OCI-LY7 (cell line): Measurements from ENCODE around the gene P2RY14. TPM values are rescaled to one million over a fixed set of nuclear protein-coding genes. Genes with fewer than 3 reads are reported as not detected.

ENCODE experiments used
- BruUV-seq: library from RNA; stranded (reverse); fragments of 400-500 nt; replicated peaks from 2 replicates; lab custom pipeline; 2021; lab: Mats Ljungman, UMichigan
- CTCF ChIA-PET: fragments of 300-600 bp; sonication (Branson Sonifier 250); formaldehyde crosslinking; loops from one replicate; lab custom pipeline; 2022; ENCODE audit warnings: antibody characterized with exemption; ENCODE audit not compliant: unreplicated experiment; lab: Charles Lee
- POLR2A ChIA-PET: fragments of 300-600 bp; sonication (Branson Sonifier 250); formaldehyde crosslinking; loops from one replicate; lab custom pipeline; 2022; ENCODE audit warnings: antibody characterized with exemption; lab: Charles Lee
- DNase-seq: peaks from one replicate; pipeline ENCODE4 v3.0.0-alpha.2; 2015; ENCODE audit warnings: low spot score
- H2AFZ ChIP-seq: fragments of 200-600 bp; sonication (generic), shearing (Covaris generic); 2 replicates; pipeline ENCODE4 v1.6.1; 2014; ENCODE audit warnings: mild to moderate bottlenecking, antibody characterized with exemption, low read length, moderate library complexity
- H3K27ac ChIP-seq: fragments of 200-600 bp; sonication (generic); 2 replicates; pipeline ENCODE4 v1.5.1; 2014; ENCODE audit warnings: mixed run types, low read depth, mild to moderate bottlenecking, moderate library complexity, low read length, inconsistent platforms; ENCODE audit not compliant: poor library complexity, severe bottlenecking
- H3K36me3 ChIP-seq: fragments of 200-600 bp; sonication (generic); 2 replicates; pipeline ENCODE4 v1.6.1; 2014; ENCODE audit warnings: mild to moderate bottlenecking, antibody characterized with exemption, low read length, moderate library complexity, mixed read lengths; ENCODE audit not compliant: insufficient read depth
- H3K4me1 ChIP-seq: fragments of 200-600 bp; sonication (generic); 2 replicates; pipeline ENCODE4 v1.5.1; 2014; ENCODE audit warnings: mild to moderate bottlenecking, low read length; ENCODE audit not compliant: insufficient read depth, poor library complexity, severe bottlenecking
- H3K4me2 ChIP-seq: fragments of 200-600 bp; sonication (generic); 2 replicates; pipeline ENCODE4 v1.6.1; 2014; ENCODE audit warnings: mild to moderate bottlenecking, low read length
- H3K4me3 ChIP-seq: fragments of 200-600 bp; sonication (generic); 2 replicates; pipeline ENCODE4 v1.5.1; 2014; ENCODE audit warnings: mild to moderate bottlenecking, low read depth, low read length; ENCODE audit not compliant: poor library complexity, severe bottlenecking
- H3K79me2 ChIP-seq: fragments of 200-600 bp; sonication (generic); 2 replicates; pipeline ENCODE4 v1.6.1; 2016; ENCODE audit warnings: low read depth, mild to moderate bottlenecking, low read length, moderate library complexity, mixed read lengths; ENCODE audit not compliant: insufficient read depth
- H3K9me2 ChIP-seq: fragments of 200-600 bp; sonication (generic); 2 replicates; pipeline ENCODE4 v1.6.1; 2016; ENCODE audit warnings: mild to moderate bottlenecking, low read length, mixed read lengths; ENCODE audit not compliant: insufficient read depth
- H3K9me3 ChIP-seq: fragments of 200-600 bp; sonication (generic); 2 replicates; pipeline ENCODE4 v1.6.1; 2014; ENCODE audit warnings: mild to moderate bottlenecking, mixed run types, low read length, mixed read lengths
- H4K20me1 ChIP-seq: fragments of 200-600 bp; sonication (generic); 2 replicates; pipeline ENCODE4 v1.6.1; 2014; ENCODE audit warnings: mild to moderate bottlenecking, antibody characterized with exemption, low read length, moderate library complexity, mixed read lengths; ENCODE audit not compliant: insufficient read depth
- CTCF ChIP-seq: fragments of 200-600 bp; sonication (generic); conservative IDR thresholded peaks from 2 replicates; pipeline ENCODE4 v1.5.1; 2014; ENCODE audit warnings: mild to moderate bottlenecking, antibody characterized with exemption, low read length, moderate library complexity, mixed read lengths
- EZH2phosphoT487 ChIP-seq: fragments of 200-600 bp; sonication (generic); IDR thresholded peaks from 2 replicates; pipeline ENCODE4 v1.6.1; 2018; ENCODE audit warnings: low read depth, borderline replicate concordance, mild to moderate bottlenecking, mixed run types, antibody characterized with exemption, low read length, moderate library complexity, mixed read lengths
- intact Hi-C: fragments of 100-400 bp; cut with micrococcal nuclease; formaldehyde crosslinking; loops from one replicate; pipeline ENCODE4 v1.10.0; 2022; ENCODE audit not compliant: unreplicated experiment
- total RNA-seq, 2 experiments: library from RNA; depleted of rRNA in 1 of 2; stranded (reverse); fragments of >200 nt in 1 of 2; shearing (Covaris generic) in 1 of 2; gene quantifications; 2 replicates each; pipeline ENCODE4 v1.2.3, GENCODE V29; 2014 to 2022

P2RY14 gene
- total RNA-seq, 2 experiments from 2014 or later: not detected

DNA sequence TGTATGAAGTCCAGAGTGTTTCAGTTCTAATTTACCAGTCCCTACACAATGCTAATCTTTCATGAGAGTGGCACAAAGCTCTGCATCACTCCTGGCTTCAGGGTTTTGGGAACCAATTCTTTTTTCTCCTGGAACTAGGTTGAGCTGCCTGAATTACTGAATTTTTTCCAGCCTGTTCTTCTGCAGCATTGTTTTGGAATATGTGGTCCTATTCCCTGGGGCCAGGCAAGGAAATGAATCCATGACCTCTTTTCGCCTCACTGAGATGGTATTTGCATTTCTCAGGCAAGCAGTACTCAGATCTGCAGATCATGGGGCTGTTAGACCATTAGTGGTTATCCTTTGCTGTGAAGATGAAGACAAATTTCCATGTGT lies 49.7 kb downstream of the P2RY14 start:
- Histone ChIP-seq H3K27ac (no peak overlapping the region), H3K79me2 (no peaks in the 10 kb centered on the region), H4K20me1 (no peaks in the 10 kb centered on the region), H3K4me2 (no peak overlapping the region), H3K36me3 (no peaks in the 10 kb centered on the region), H3K9me2 (no peaks in the 10 kb centered on the region), H2AFZ (no peak overlapping the region), H3K4me3 (no peak overlapping the region), H3K9me3 (no peaks in the 10 kb centered on the region), H3K4me1 (peaks cover 12% of the 10 kb centered on the region)
- intact Hi-C loops: loop anchor here (5.0 to 10.0 kb wide), 2 partner anchors 99 to 606 kb away; partner anchors contain the start of gene P2RY13
- TF ChIP-seq CTCF: no peak
- TF ChIP-seq EZH2phosphoT487: no peak
- BruUV-seq: no TSS peak
- ChIA-PET CTCF (interaction anchor here (1.3 to 2.4 kb wide), 3 partner anchors 50 to 54 kb away, joined by 4 to 6 read pairs (median 5); partner anchors contain the start of gene P2RY14), POLR2A (interaction anchor here (0.6 to 1.4 kb wide), 4 partner anchors 8 to 50 kb away, joined by 4 to 7 read pairs (median 6); partner anchors contain the start of gene P2RY14)
- DNase-seq: no peak

DNA sequence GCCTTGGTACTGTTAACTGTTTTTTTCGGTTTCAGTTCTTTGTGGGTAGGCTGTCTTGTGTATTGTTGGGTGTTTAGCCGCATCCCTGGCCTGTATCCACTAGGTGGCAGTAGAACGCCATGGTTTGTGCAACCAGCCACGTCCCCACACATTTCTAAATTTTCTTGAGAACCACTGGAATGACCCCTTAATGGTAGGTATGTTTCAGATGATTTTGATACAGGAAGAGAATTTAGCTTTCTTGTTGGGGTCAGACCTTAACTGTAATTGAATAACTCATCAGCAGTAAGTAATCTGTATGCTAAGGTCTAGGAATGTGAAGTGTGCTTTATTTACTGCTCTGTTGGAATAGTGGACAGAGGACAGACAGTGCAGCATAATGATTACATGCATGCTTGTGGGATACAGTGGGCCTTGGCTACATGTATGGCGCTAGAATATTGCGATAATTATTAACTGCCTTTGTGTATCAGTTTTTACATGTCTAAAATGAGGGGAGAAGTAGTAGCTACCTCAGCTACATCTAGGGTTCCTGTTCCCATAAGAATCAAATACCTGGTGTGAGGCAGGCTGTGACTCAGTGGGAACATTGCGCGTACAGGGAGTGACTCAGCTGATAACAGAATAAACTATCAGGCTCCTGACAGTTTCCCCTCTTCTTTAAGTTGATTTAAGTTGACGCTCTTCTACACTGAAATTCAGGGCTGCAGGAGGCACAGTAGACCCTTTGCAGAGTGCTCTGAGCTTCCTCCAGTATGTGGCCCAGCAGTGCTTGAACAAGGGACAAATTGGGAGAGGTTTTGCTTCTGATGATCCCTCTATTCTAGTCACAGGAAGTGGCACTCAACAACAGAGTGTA lies 50.3 kb downstream of the P2RY14 start:
- no peak overlapping the region for H3K27ac ChIP-seq

More for the DNA sequence above, 50.3 kb downstream of the P2RY14 start:
- no peaks in the 10 kb centered on the region for H3K9me3 ChIP-seq
- H3K4me3 ChIP-seq: no peak overlapping the region
- TF ChIP-seq EZH2phosphoT487: no peak
- peak; percentile 98 for TF ChIP-seq CTCF
- peak; percentile 77 for DNase-seq
- no TSS peak for BruUV-seq
- H4K20me1 ChIP-seq: no peaks in the 10 kb centered on the region
- intact Hi-C loops: loop anchor here (1.0 to 10.0 kb wide), 5 partner anchors 47 to 607 kb away; partner anchors contain the start of gene P2RY13
- CTCF ChIA-PET: interaction anchor here (1.3 to 2.4 kb wide), 3 partner anchors 50 to 54 kb away, joined by 4 to 6 read pairs (median 5); partner anchors contain the start of gene P2RY14
- POLR2A ChIA-PET: interaction anchor here (0.6 to 1.4 kb wide), 5 partner anchors 9 to 51 kb away, joined by 3 to 7 read pairs (median 5); partner anchors contain the start of gene P2RY14
- H2AFZ ChIP-seq: no peak overlapping the region
- peak overlapping the region; percentile 27; the same call in 1 of the 2 replicates for H3K4me2 ChIP-seq
- no peaks in the 10 kb centered on the region for H3K79me2 ChIP-seq
- no peaks in the 10 kb centered on the region for H3K36me3 ChIP-seq
- H3K9me2 ChIP-seq: no peaks in the 10 kb centered on the region
- H3K4me1 ChIP-seq: peaks cover 12% of the 10 kb centered on the region
